ENCODE results near the gene NBEA.

NBEA gene

DNA sequence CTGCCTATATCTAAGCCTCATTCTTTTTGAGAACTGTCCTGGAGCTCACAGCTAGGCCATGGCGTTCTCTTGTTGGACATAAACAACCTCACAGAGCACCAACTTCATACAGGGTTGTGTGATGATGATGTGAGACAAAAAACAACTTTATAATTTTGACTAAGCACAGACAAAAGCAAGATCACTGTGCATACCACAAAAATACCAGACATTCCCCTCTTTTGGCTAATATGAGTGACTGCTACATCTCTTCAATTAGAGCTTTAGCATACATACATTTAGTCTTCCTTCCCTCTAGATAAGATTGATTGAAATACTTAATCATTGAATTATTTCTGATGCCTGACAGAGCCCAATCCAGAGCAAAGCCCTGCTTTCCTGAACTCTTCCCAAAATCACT is 526.1 kb downstream of the NBEA start:
- no peak for DNase-seq
- in situ Hi-C loops (cut with HindIII; ENCODE audit: low pct_ligation_motif_present, low sequenced_read_pairs) = no loop called here
- Histone ChIP-seq H3K4me3 (ENCODE audit: low read depth, low read length) (no peak overlapping the region), H3K27me3 (replicated peaks) (peaks cover 16% of the 10 kb centered on the region), H3K27ac (no peak overlapping the region), H3K36me3 (replicated peaks) (no peaks in the 10 kb centered on the region)
- no peak for TF ChIP-seq CTCF (IDR thresholded peaks at IDR 0.05; ENCODE audit: low read depth, low read length, missing control alignments)

- Histone ChIP-seq H3K4me3 (ENCODE audit: low read depth, low read length) (no peak overlapping the region), H3K27me3 (replicated peaks) (peaks cover 24% of the 10 kb centered on the region), H3K36me3 (replicated peaks) (no peaks in the 10 kb centered on the region), H3K27ac (no peak overlapping the region)
- in situ Hi-C loops (cut with HindIII; ENCODE audit: low pct_ligation_motif_present, low sequenced_read_pairs) = no loop called here
- TF ChIP-seq CTCF (IDR thresholded peaks at IDR 0.05; ENCODE audit: low read depth, low read length, missing control alignments) = no peak
- DNase-seq = no peak
Measured at GRCh38 chr13:35469806-35470525, 527.9 kb downstream of the NBEA start.

DNA sequence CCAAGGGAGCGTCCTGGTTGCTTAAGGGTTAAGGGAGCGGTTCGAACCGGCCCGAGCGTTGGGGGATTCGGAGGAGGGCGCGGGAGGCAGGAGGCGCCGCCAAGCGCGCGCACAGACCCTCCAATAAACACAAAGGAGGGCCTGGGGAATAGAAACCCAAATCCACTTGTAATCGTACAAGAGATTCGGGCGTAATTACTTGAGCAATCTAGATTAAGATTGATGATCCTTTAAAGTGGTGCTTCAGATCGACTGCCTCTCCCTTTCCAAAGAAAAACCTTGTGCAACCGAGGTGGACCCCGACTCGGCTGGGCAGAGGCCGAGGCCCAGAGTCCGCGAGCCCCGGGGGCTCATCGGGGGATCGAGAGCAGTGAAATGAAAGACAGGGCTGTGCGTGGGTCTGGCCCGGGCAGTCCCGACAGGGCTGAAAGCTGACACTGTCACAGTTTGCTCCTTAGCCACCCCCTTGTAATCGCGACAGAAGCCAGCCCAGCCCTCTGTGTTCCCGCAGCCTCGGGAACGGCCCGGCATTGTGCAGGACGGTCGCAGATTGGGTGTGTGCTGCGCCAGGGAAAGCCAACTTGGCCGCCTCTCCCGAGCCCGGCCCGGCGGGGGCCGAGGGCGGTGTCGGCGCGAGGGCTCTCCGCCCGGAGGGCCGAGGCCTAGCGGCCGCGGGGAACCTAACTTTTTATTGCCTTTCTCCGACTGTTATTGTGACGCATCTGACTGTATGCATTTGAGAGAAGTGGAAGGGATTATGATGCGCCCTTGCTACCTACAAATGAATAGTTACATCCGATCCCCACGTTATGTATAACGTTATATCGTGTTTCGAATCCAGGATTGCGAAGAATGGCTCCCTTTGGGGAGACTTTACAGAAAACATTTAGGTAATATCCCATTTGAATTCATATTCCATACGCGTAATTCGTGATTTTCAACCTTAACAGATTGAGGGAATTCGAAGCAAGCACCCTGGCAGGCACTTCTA is 528.9 kb downstream of the NBEA start:
- peak; percentile 5 for DNase-seq
- Histone ChIP-seq H3K27me3 (replicated peaks) (peaks cover 33% of the 10 kb centered on the region), H3K27ac (no peak overlapping the region), H3K36me3 (replicated peaks) (no peaks in the 10 kb centered on the region), H3K4me3 (ENCODE audit: low read depth, low read length) (peak overlapping the region; percentile 45)
- no peak for TF ChIP-seq CTCF (IDR thresholded peaks at IDR 0.05; ENCODE audit: low read depth, low read length, missing control alignments)
- in situ Hi-C loops (cut with HindIII; ENCODE audit: low pct_ligation_motif_present, low sequenced_read_pairs) = no loop called here

- in situ Hi-C loops (cut with HindIII; ENCODE audit: low pct_ligation_motif_present, low sequenced_read_pairs) = no loop called here
- no peak for DNase-seq
- no peak for TF ChIP-seq CTCF (IDR thresholded peaks at IDR 0.05; ENCODE audit: low read depth, low read length, missing control alignments)
- Histone ChIP-seq H3K4me3 (ENCODE audit: low read depth, low read length) (no peak overlapping the region), H3K27ac (no peak overlapping the region), H3K36me3 (replicated peaks) (no peaks in the 10 kb centered on the region), H3K27me3 (replicated peaks) (peaks cover 36% of the 10 kb centered on the region)
Measured at GRCh38 chr13:35471706-35472322, 529.7 kb downstream of the NBEA start.

DNA sequence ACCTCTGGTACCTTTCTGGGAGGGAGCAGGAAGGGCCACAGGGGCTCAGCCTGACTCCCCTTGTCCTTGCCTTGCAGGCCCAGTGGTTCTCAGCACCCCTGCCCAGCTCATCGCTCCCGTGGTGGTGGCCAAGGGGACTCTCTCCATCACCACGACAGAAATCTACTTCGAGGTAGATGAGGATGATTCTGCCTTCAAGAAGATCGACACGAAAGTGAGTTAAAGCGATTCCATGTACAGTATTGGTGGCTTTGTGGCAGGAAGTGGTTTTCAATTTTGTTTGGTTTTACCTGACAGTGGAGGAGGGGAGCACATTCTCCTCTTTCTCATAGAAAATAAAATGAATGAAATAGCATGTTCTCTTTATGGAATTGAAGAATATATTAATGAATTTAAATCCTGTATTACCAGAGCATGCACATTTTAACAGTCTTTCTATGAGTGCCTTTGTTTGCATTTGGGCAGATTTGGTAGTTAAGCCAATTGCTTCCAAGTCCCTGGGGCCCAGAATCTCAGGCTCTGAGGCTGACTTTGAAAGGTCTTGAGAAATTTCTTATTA is 530.3 kb downstream of the NBEA start:
- peaks cover 41% of the 10 kb centered on the region for H3K27me3 ChIP-seq (replicated peaks)
- TF ChIP-seq CTCF (IDR thresholded peaks at IDR 0.05; ENCODE audit: low read depth, low read length, missing control alignments) = no peak
- in situ Hi-C loops (cut with HindIII; ENCODE audit: low pct_ligation_motif_present, low sequenced_read_pairs) = no loop called here
- no peak overlapping the region for H3K27ac ChIP-seq
- H3K36me3 ChIP-seq (replicated peaks) = no peaks in the 10 kb centered on the region
- no peak for DNase-seq
- H3K4me3 ChIP-seq (ENCODE audit: low read depth, low read length) = no peak overlapping the region

Measured in brain microvascular endothelial cell (primary cell).